A549 (cell line): ENCODE measurements around the gene BIRC7. TPM values are rescaled to one million over a fixed set of nuclear protein-coding genes. Genes with fewer than 3 reads are reported as not detected.

Experiments
- ATAC-seq, 2 experiments: fragments of 200-7000 bp in 1 of 2; fragments of >200 bp in 1 of 2; cut with Nextera tagmentation in 1 of 2; cut with Tn5 transposase in 1 of 2; 3 replicates each; pipeline versions ENCODE4 v1.8.0 to v1.9.1; 2018 to 2020; ENCODE audit warnings: mild to moderate bottlenecking in 1 of 2, moderate library complexity in 1 of 2
- CTCF ChIA-PET: fragments of 300-600 bp; sonication (Branson Sonifier 250); formaldehyde crosslinking; extraction: SDS; loops from one replicate; lab custom pipeline; 2021; ENCODE audit warnings: antibody characterized with exemption, inconsistent platforms; lab: Yijun Ruan, JAX
- POLR2A ChIA-PET: fragments of 350-600 bp; formaldehyde crosslinking; extraction: SDS; loops from one replicate; lab custom pipeline; 2021; ENCODE audit warnings: antibody characterized with exemption, inconsistent platforms; lab: Yijun Ruan, JAX
- DNase-seq, 2 experiments: peaks; one replicate each; pipeline versions ENCODE4 v3.0.0 to v3.0.0-alpha.2; 2011 to 2016; ENCODE audit warnings: low read depth in 1 of 2, low spot score in 1 of 2
- FAIRE-seq: peaks from 2 replicates; lab custom pipeline; 2011; peaks lifted over from hg19 to GRCh38; lab: Jason Lieb, UNC
- H3K27ac ChIP-seq, 2 experiments: fragments of >200 bp; sonication (Bioruptor Twin); formaldehyde crosslinking; 3 replicates each; pipeline ENCODE4 v1.5.1; 2016 to 2017
- H3K4me1 ChIP-seq: fragments of >200 bp; sonication (Bioruptor Twin); formaldehyde crosslinking; 3 replicates; pipeline ENCODE4 v1.6.1; 2016
- H3K4me2 ChIP-seq: fragments of >200 bp; sonication (Bioruptor Twin); formaldehyde crosslinking; 3 replicates; pipeline ENCODE4 v1.6.1; 2016
- H3K4me3 ChIP-seq: fragments of >200 bp; sonication (Bioruptor Twin); formaldehyde crosslinking; 3 replicates; pipeline ENCODE4 v1.5.1; 2016
- H3K9me3 ChIP-seq: fragments of >200 bp; sonication (Bioruptor Twin); formaldehyde crosslinking; 3 replicates; pipeline ENCODE4 v1.6.1; 2016
- BCL3 ChIP-seq: fragments of >200 bp; sonication (Bioruptor Twin); formaldehyde crosslinking; IDR thresholded peaks from 3 replicates; pipeline ENCODE4 v1.6.1; 2016
- CHD4 ChIP-seq: fragments of 200-600 bp; sonication (generic); IDR thresholded peaks from 2 replicates; pipeline ENCODE4 v1.6.1; 2016; ENCODE audit warnings: antibody characterized with exemption, mild to moderate bottlenecking, borderline replicate concordance
- CTCF ChIP-seq: fragments of >200 bp; sonication (Bioruptor Twin); formaldehyde crosslinking; IDR thresholded peaks from 3 replicates; pipeline ENCODE4 v1.5.1; 2016
- EHF ChIP-seq: fragments of 250-450 bp; sonication (Bioruptor Pico); IDR thresholded peaks from 2 replicates; pipeline ENCODE4 v1.5.0; 2020; ENCODE audit warnings: mild to moderate bottlenecking
- ELK1 ChIP-seq: fragments of 150-350 bp; IDR thresholded peaks from 2 replicates; pipeline ENCODE4 v1.6.1; 2014; ENCODE audit warnings: low read depth, mild to moderate bottlenecking, low read length
- FOSL2 ChIP-seq, 2 experiments: fragments of 450-650 bp in 1 of 2; fragments of >200 bp in 1 of 2; sonication (Bioruptor Twin) in 1 of 2; formaldehyde crosslinking; IDR thresholded peaks; 2 replicates each; pipeline versions ENCODE4 v1.5.0 to v1.6.1; 2016 to 2020; ENCODE audit warnings: mild to moderate bottlenecking in 1 of 2, moderate library complexity in 1 of 2
- HES2 ChIP-seq: fragments of >200 bp; sonication (Bioruptor Twin); formaldehyde crosslinking; IDR thresholded peaks from 2 replicates; pipeline ENCODE4 v1.6.1; 2016
- HMGXB4 ChIP-seq: fragments of 250-450 bp; sonication (Bioruptor Pico); IDR thresholded peaks from 2 replicates; pipeline ENCODE4 v1.5.0; 2021; ENCODE audit warnings: mild to moderate bottlenecking, moderate library complexity, borderline replicate concordance
- JUN ChIP-seq, 2 experiments: fragments of >200 bp; sonication (Bioruptor Twin); formaldehyde crosslinking; IDR thresholded peaks; 2 replicates in 1 of 2; 3 replicates in 1 of 2; pipeline ENCODE4 v1.6.1; 2016 to 2017
- KDM1A ChIP-seq: fragments of 200-600 bp; sonication (generic); IDR thresholded peaks from 2 replicates; pipeline ENCODE4 v1.6.1; 2016; ENCODE audit warnings: low read depth, mild to moderate bottlenecking
- MAX ChIP-seq: IDR thresholded peaks from 2 replicates; pipeline ENCODE4 v1.6.1; 2012
- MYC ChIP-seq: IDR thresholded peaks from 2 replicates; pipeline ENCODE4 v1.6.1; 2012; ENCODE audit warnings: mild to moderate bottlenecking, inconsistent platforms, low read length, improper control_type of control experiment, borderline replicate concordance
- POLR2A ChIP-seq: IDR thresholded peaks from 2 replicates; pipeline ENCODE4 v1.6.1; 2012; ENCODE audit warnings: mild to moderate bottlenecking, low read length
- POLR2AphosphoS2 ChIP-seq: conservative IDR thresholded peaks from 2 replicates; pipeline ENCODE4 v1.6.1; 2012; ENCODE audit warnings: low read length, improper control_type of control experiment, inconsistent platforms
- RAD21 ChIP-seq, 2 experiments: fragments of >200 bp in 1 of 2; sonication (Bioruptor Twin) in 1 of 2; formaldehyde crosslinking in 1 of 2; IDR thresholded peaks in 1 of 2; conservative IDR thresholded peaks in 1 of 2; 2 replicates in 1 of 2; 3 replicates in 1 of 2; pipeline ENCODE4 v1.6.1; 2012 to 2018; ENCODE audit warnings: inconsistent platforms in 1 of 2
- REST ChIP-seq: fragments of 200-600 bp; sonication (generic); IDR thresholded peaks from 2 replicates; pipeline ENCODE4 v1.6.1; 2016; ENCODE audit warnings: antibody characterized with exemption, mild to moderate bottlenecking, moderate library complexity
- RNF2 ChIP-seq: fragments of 200-600 bp; sonication (generic); IDR thresholded peaks from 2 replicates; pipeline ENCODE4 v1.6.1; 2016; ENCODE audit warnings: low read depth, mild to moderate bottlenecking, antibody characterized with exemption, moderate library complexity, borderline replicate concordance
- SMC3 ChIP-seq: fragments of >200 bp; sonication (Bioruptor Twin); formaldehyde crosslinking; IDR thresholded peaks from 3 replicates; pipeline ENCODE4 v1.6.1; 2018; ENCODE audit warnings: inconsistent platforms
- SREBF2 ChIP-seq: fragments of 450-650 bp; IDR thresholded peaks from 2 replicates; pipeline ENCODE4 v1.6.1; 2014; ENCODE audit warnings: mild to moderate bottlenecking, moderate library complexity
- TFCP2L1 ChIP-seq: fragments of 250-450 bp; sonication (Bioruptor Pico); IDR thresholded peaks from 2 replicates; pipeline ENCODE4 v1.5.0; 2021; ENCODE audit warnings: mild to moderate bottlenecking
- WGBS: methylation state at CpG from one replicate; pipeline ENCODE4 v1.1.6; 2017; ENCODE audit errors: missing lambda C conversion rate; 5-methylcytosine and 5-hydroxymethylcytosine counted together
- polyA plus RNA-seq, 4 experiments: library from polyadenylated mRNA; depleted of rRNA in 3 of 4; stranded (reverse); fragments of >200 nt; fragmentation: RNase III in 1 of 4; extraction: RNeasy Plus Mini Kit Qiagen cat#74134 plus additional on column Dnase treatment in 1 of 4; gene quantifications; 2 replicates in 3 of 4; 3 replicates in 1 of 4; pipeline ENCODE4 v1.2.3, GENCODE V29; 2011 to 2017

BIRC7 gene
- polyA plus RNA-seq, 2 of the 4 experiments (the other 2 are of a cell fraction) = 0.63 to 4.9 TPM

GRCh38 chr20:63215101-63216040 lies 20.3 kb upstream of the BIRC7 start:
- Histone ChIP-seq H3K9me3 (no peaks in the 10 kb centered on the region), H3K4me1 (peaks cover 46% of the 10 kb centered on the region), H3K27ac (peak overlapping the region; percentile 96 to 97), H3K4me3 (peak overlapping the region; percentile 95), H3K4me2 (peak overlapping the region; percentile 92)
- CTCF ChIA-PET = interaction anchor here (0.7 to 7.8 kb wide), 18 partner anchors 8 to 393 kb away, joined by 3 to 69 read pairs (median 7); partner anchors contain the start of gene BIRC7
- no peak for TF ChIP-seq KDM1A
- TF ChIP-seq RAD21 (conservative IDR thresholded peaks at IDR 0.05 in 1 of 2, IDR thresholded peaks at IDR 0.05 in 1 of 2) = peak; percentile 53 to 58; a peak in 4 of 5 replicates
- TF ChIP-seq CTCF = peak; percentile 41
- TF ChIP-seq SMC3 = peak; percentile 42; the same call in 2 of the 3 replicates
- TF ChIP-seq EHF (CRISPR knock-in tag) = no peak
- POLR2A ChIA-PET = interaction anchor here (0.6 to 1.5 kb wide), 3 partner anchors 9 to 20 kb away, joined by 3 to 4 read pairs (median 3); partner anchors contain the start of gene BIRC7
- DNase-seq = peak; percentile 68 to 91
- ATAC-seq = peak; percentile 55 to 72
- WGBS = 4% methylated on average over 39 of the region's 81 CpGs
- no peak for FAIRE-seq

GRCh38 chr20:63216041-63216848 lies 19.5 kb upstream of the BIRC7 start, which contains the start of gene YTHDF1:
TSS of gene YTHDF1 (minus strand) at chr20:63216131. CDS start at chr20:63215892, 239 bp downstream.
- CTCF ChIA-PET = interaction anchor here (1.1 to 7.8 kb wide), 9 partner anchors 7 to 393 kb away, joined by 3 to 69 read pairs (median 12); partner anchors contain the start of gene BIRC7
- POLR2A ChIA-PET = interaction anchor here (1.0 to 1.6 kb wide), 3 partner anchors 8 to 19 kb away, joined by 3 to 6 read pairs (median 4); partner anchors contain the start of gene BIRC7
- peak; percentile 95 to 96 for DNase-seq
- peak in 1 of 2 experiments; percentile 83; a peak in 3 of 5 replicates for TF ChIP-seq JUN (IDR thresholded peaks at IDR 0.05)
- TF ChIP-seq ELK1 = no peak
- peak; percentile 75; the same call in 1 of the 2 replicates for TF ChIP-seq MYC
- TF ChIP-seq SREBF2 = no peak
- peak; percentile 36; the same call in 1 of the 2 replicates for TF ChIP-seq RNF2
- TF ChIP-seq BCL3 = peak; percentile 78; the same call in 2 of the 3 replicates
- TF ChIP-seq HMGXB4 (CRISPR knock-in tag) = no peak
- TF ChIP-seq HES2 = no peak
- no peak for TF ChIP-seq FOSL2 (IDR thresholded peaks at IDR 0.05)
- no peak for TF ChIP-seq FOSL2 (CRISPR knock-in tag; IDR thresholded peaks at IDR 0.05)
- TF ChIP-seq POLR2AphosphoS2 = no peak
- TF ChIP-seq REST = no peak
- no peak for TF ChIP-seq CHD4
- TF ChIP-seq TFCP2L1 = 0 out of 2 replicates have a peak, but pooled peaks have one; percentile 65
- TF ChIP-seq MAX = peak; percentile 88
- TF ChIP-seq KDM1A = no peak
- TF ChIP-seq POLR2A = peak; percentile 63

More at GRCh38 chr20:63216041-63216848, 19.5 kb upstream of the BIRC7 start, which contains the start of gene YTHDF1:
- ATAC-seq (peak; percentile 82 to 88), FAIRE-seq (no peak)
- no peaks in the 10 kb centered on the region for H3K9me3 ChIP-seq
- 17% methylated on average over 20 of the region's 96 CpGs for WGBS
- peak within 1 kb of the TSS; percentile 96 to 97 for H3K27ac ChIP-seq
- H3K4me2 ChIP-seq = peak within 1 kb of the TSS; percentile 92
- H3K4me3 ChIP-seq = peak within 1 kb of the TSS; percentile 95
- H3K4me1 ChIP-seq = peaks cover 46% of the 10 kb centered on the region
